K562 (cell line): ENCODE results near the gene TMC4. TPM values are rescaled to one million over a fixed set of nuclear protein-coding genes. Genes with fewer than 3 reads are reported as not detected.

ENCODE experiments used
- ATAC-seq: fragments of 200-7000 bp; cut with Tn5 transposase; 3 replicates; pipeline ENCODE4 v1.9.1; 2020; ENCODE audit warnings: moderate library complexity
- BruUV-seq: library from RNA; stranded (reverse); fragments of 400-500 nt; replicated peaks from 2 replicates; lab custom pipeline; 2021; lab: Mats Ljungman, UMichigan
- CTCF ChIA-PET: fragments of 300-600 bp; formaldehyde crosslinking; extraction: SDS; loops from one replicate; lab custom pipeline; 2021; ENCODE audit warnings: low intra/inter-chr PET ratio; lab: Yijun Ruan, JAX
- POLR2A ChIA-PET: fragments of 300-600, 350-650 bp; sonication (Branson Sonifier 250); formaldehyde crosslinking; extraction: SDS; loops from one replicate; lab custom pipeline; 2021; ENCODE audit warnings: antibody characterized with exemption, inconsistent platforms; lab: Yijun Ruan, JAX
- DNase-seq, 4 experiments: peaks; one replicate each; pipeline versions ENCODE4 v3.0.0 to v3.0.0-alpha.2; 2011 to 2018; ENCODE audit warnings: low spot score in 3 of 4, mixed read lengths in 3 of 4; ENCODE audit errors: extremely low read depth in 1 of 4
- FAIRE-seq: peaks from 2 replicates; lab custom pipeline; 2011; peaks lifted over from hg19 to GRCh38; lab: Jason Lieb, UNC
- H2AFZ ChIP-seq: 2 replicates; pipeline ENCODE4 v1.6.0; 2011; ENCODE audit warnings: low read depth, low read length, control low read depth, inconsistent platforms
- H3K27ac ChIP-seq: fragments of 200-600 bp; 3 replicates; pipeline ENCODE4 v1.8.0; 2011; ENCODE audit warnings: low read depth, mild to moderate bottlenecking, control low read depth, inconsistent platforms, low read length, moderate library complexity, mixed read lengths; ENCODE audit errors: extremely low read depth
- H3K27me3 ChIP-seq, 2 experiments: fragments of 300-600 bp in 1 of 2; 2 replicates in 1 of 2; 3 replicates in 1 of 2; pipeline versions ENCODE4 v1.6.0 to v1.8.0; 2011; ENCODE audit warnings: inconsistent platforms in 2 of 2, low read length in 2 of 2, mild to moderate bottlenecking in 1 of 2, mixed read lengths in 1 of 2, moderate library complexity in 1 of 2; ENCODE audit not compliant: control insufficient read depth in 2 of 2, insufficient read depth in 2 of 2
- H3K36me3 ChIP-seq: fragments of 300-600 bp; 3 replicates; pipeline ENCODE4 v1.8.0; 2011; ENCODE audit warnings: mild to moderate bottlenecking, low read length, inconsistent platforms; ENCODE audit not compliant: control insufficient read depth, insufficient read depth
- H3K4me1 ChIP-seq, 2 experiments: fragments of 200-600 bp in 1 of 2; replicated peaks in 1 of 2; 2 replicates in 1 of 2; 3 replicates in 1 of 2; pipeline versions ENCODE4 v1.5.1 to v1.8.0; 2011; ENCODE audit warnings: inconsistent platforms in 2 of 2, low read length in 2 of 2, mild to moderate bottlenecking in 1 of 2, mixed read lengths in 1 of 2, moderate library complexity in 1 of 2; ENCODE audit not compliant: control insufficient read depth in 2 of 2, insufficient read depth in 2 of 2
- H3K4me2 ChIP-seq: 2 replicates; pipeline ENCODE4 v1.6.1; 2011; ENCODE audit warnings: low read length, control low read depth, inconsistent platforms, mixed read lengths; ENCODE audit not compliant: insufficient read depth
- H3K4me3 ChIP-seq: fragments of 200-600 bp; sonication (generic), shearing (Covaris generic); 2 replicates; pipeline ENCODE4 v1.5.1; 2016; ENCODE audit warnings: control low read depth, inconsistent platforms
- H3K79me2 ChIP-seq: fragments of 200-600 bp; 3 replicates; pipeline ENCODE4 v1.8.0; 2011; ENCODE audit warnings: low read length, inconsistent platforms; ENCODE audit not compliant: control insufficient read depth, insufficient read depth
- H3K9ac ChIP-seq, 2 experiments: 2 replicates each; pipeline versions ENCODE4 v1.6.0 to v1.6.1; 2011; ENCODE audit warnings: low read depth in 2 of 2, low read length in 2 of 2, control low read depth in 1 of 2, inconsistent platforms in 1 of 2, mild to moderate bottlenecking in 1 of 2, mixed read lengths in 1 of 2; ENCODE audit not compliant: insufficient read depth in 1 of 2
- H3K9me1 ChIP-seq: one replicate; pipeline ENCODE4 v1.6.0; 2011; ENCODE audit warnings: inconsistent platforms, mild to moderate bottlenecking, low read length, moderate library complexity; ENCODE audit not compliant: control insufficient read depth, insufficient read depth
- H3K9me3 ChIP-seq: replicated peaks from 2 replicates; pipeline ENCODE4 v1.5.1; 2011; ENCODE audit warnings: low read depth, low read length, inconsistent platforms; ENCODE audit not compliant: control insufficient read depth, insufficient read depth
- H4K20me1 ChIP-seq: replicated peaks from 2 replicates; pipeline ENCODE4 v1.6.1; 2011; ENCODE audit warnings: low read length, inconsistent platforms, mixed read lengths; ENCODE audit not compliant: control insufficient read depth, insufficient read depth
- E2F3 ChIP-seq: fragments of 250-450 bp; sonication (Bioruptor Pico); IDR thresholded peaks from 2 replicates; pipeline ENCODE4 v1.4.0; 2020; ENCODE audit warnings: mild to moderate bottlenecking
- EP300 ChIP-seq: IDR thresholded peaks from 2 replicates; pipeline ENCODE4 v1.6.1; 2012; ENCODE audit warnings: low read length, improper control_type of control experiment
- KDM5B ChIP-seq: fragments of 200-600 bp; sonication (generic); IDR thresholded peaks from 2 replicates; pipeline ENCODE4 v1.6.1; 2012; ENCODE audit warnings: low read depth, mild to moderate bottlenecking, moderate library complexity, low read length, control low read depth, inconsistent platforms; ENCODE audit not compliant: insufficient replicate concordance
- NR2C2 ChIP-seq, 2 experiments: fragments of 200-800 bp in 1 of 2; sonication (Bioruptor generic) in 1 of 2; sonication (generic) in 1 of 2; formaldehyde crosslinking in 1 of 2; IDR thresholded peaks; 2 replicates each; pipeline versions ENCODE4 v1.6.1 to v1.8.0; 2016 to 2022; ENCODE audit warnings: mild to moderate bottlenecking in 1 of 2, missing compliant biosample characterization in 1 of 2, missing genetic modification characterization in 1 of 2, missing genetic modification reagents in 1 of 2
- POLR2AphosphoS2 ChIP-seq: IDR thresholded peaks from 2 replicates; pipeline ENCODE4 v1.6.1; 2012; ENCODE audit warnings: low read length, improper control_type of control experiment
- POLR2G ChIP-seq: fragments of 200-400 bp; formaldehyde crosslinking; IDR thresholded peaks from 2 replicates; pipeline ENCODE4 v1.6.1; 2017; ENCODE audit warnings: low read depth, mild to moderate bottlenecking, antibody characterized with exemption, low read length, moderate library complexity
- RFX7 ChIP-seq: fragments of 250-450 bp; sonication (Bioruptor Pico); IDR thresholded peaks from 2 replicates; pipeline ENCODE4 v1.5.1; 2021; ENCODE audit warnings: mild to moderate bottlenecking
- ZNF121 ChIP-seq: sonication (generic); formaldehyde crosslinking; conservative IDR thresholded peaks from 2 replicates; pipeline ENCODE4 v1.8.0; 2022; ENCODE audit warnings: missing genetic modification reagents
- WGBS: fragments of 100-300 bp; shearing (Covaris generic); methylation state at CpG from one replicate; pipeline ENCODE4 v1.1.6; 2016; ENCODE audit warnings: low coverage, mixed read lengths; ENCODE audit not compliant: insufficient coverage; ENCODE audit errors: missing lambda C conversion rate; 5-methylcytosine and 5-hydroxymethylcytosine counted together
- in situ Hi-C: fragments of 300-500 bp; cut with MboI; formaldehyde crosslinking; loops from 4 replicates; pipeline ENCODE4 v1.15.0; 2018; ENCODE audit warnings: inconsistent platforms, mixed read lengths
- intact Hi-C: fragments of 100-400 bp; cut with micrococcal nuclease; formaldehyde crosslinking; loops from 2 replicates; pipeline ENCODE4 v1.14.2; 2022
- polyA plus RNA-seq, 8 experiments: library from polyadenylated mRNA; depleted of rRNA in 4 of 8; stranded (reverse) in 5 of 8; unstranded in 3 of 8; fragments of >200 nt; fragmentation: Nextera tagmentation in 2 of 8; fragmentation: Illumina TruSeq in 1 of 8; extraction: Ambion mirVana in 2 of 8; extraction: Trizol in 1 of 8; gene quantifications; 2 replicates each; pipeline versions ENCODE4 v1.2.1 to v1.2.3, GENCODE V29; 2011 to 2014; ENCODE audit warnings: inconsistent platforms in 1 of 8, missing spikeins in 1 of 8
- total RNA-seq, 7 experiments: library from RNA; depleted of rRNA in 6 of 7; stranded (reverse); fragments of >200 nt in 6 of 7; fragmentation: Illumina TruSeq in 2 of 7; extraction: Trizol in 2 of 7; gene quantifications; 2 replicates each; pipeline versions ENCODE4 v1.2.1 to v1.2.3, GENCODE V29; 2011 to 2021; ENCODE audit warnings: low replicate concordance in 1 of 7

Gene TMC4
- total and polyA plus RNA-seq, 9 of the 15 experiments (the other 6 are each of a cell fraction or from before 2014, with no cell fraction given) = 0.12 to 0.79 (median 0.36) TPM; not detected in 2

DNA sequence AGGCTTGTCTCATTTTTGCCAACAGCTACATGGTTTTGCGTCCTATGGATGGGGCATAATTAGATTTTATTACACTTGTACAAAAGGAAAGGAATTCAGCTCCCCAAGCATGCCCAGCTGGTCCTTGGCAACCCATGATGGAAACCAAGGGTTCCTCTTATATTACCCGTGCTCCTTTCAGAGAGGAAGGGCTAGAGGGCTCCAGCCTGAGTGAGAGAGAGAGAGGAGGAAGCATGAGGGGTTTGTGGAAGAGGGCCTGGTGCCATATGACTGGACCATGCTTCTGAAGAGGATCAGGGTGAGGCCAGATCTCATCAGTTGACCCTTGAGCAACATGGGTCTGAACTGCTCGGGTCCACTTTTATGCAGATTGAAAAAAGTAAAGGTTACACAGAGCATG is 24.2 kb upstream of the TMC4 start:
- no peak overlapping the region for H3K4me3 ChIP-seq
- peaks cover 27% of the 10 kb centered on the region for H3K79me2 ChIP-seq
- FAIRE-seq (no peak), DNase-seq (no peak), ATAC-seq (no peak)
- ChIA-PET POLR2A (interaction anchor here (0.6 to 1.0 kb wide), 3 partner anchors 10 to 58 kb away, joined by 3 to 4 read pairs (median 3); no protein-coding TSS in a partner anchor), CTCF (no interaction called here)
- H4K20me1 ChIP-seq = peaks cover 14% of the 10 kb centered on the region
- no peak for TF ChIP-seq ZNF121
- no peak for TF ChIP-seq NR2C2 (CRISPR knock-in tag; IDR thresholded peaks at IDR 0.05)
- TF ChIP-seq NR2C2 (tag; IDR thresholded peaks at IDR 0.05) = no peak
- TF ChIP-seq POLR2G = no peak
- TF ChIP-seq RFX7 = no peak
- TF ChIP-seq KDM5B = no peak
- TF ChIP-seq EP300 = no peak
- TF ChIP-seq E2F3 (CRISPR knock-in tag) = no peak
- TF ChIP-seq POLR2AphosphoS2 = no peak
- in situ Hi-C loops = no loop called here
- no TSS peak for BruUV-seq
- no peak overlapping the region for H3K4me2 ChIP-seq
- H2AFZ ChIP-seq = no peak overlapping the region
- intact Hi-C loops = no loop called here
- H3K27ac ChIP-seq = no peak overlapping the region
- no peak overlapping the region for H3K9ac ChIP-seq
- H3K9me3 ChIP-seq = no peaks in the 10 kb centered on the region
- peaks cover 2 to 16% of the 10 kb centered on the region in 2 experiments; a peak in 3 of 5 replicates for H3K4me1 ChIP-seq
- 60% methylated on average over 3 of the region's 3 CpGs for WGBS
- H3K36me3 ChIP-seq = peaks cover 47% of the 10 kb centered on the region
- no peaks in the 10 kb centered on the region for H3K27me3 ChIP-seq
- H3K9me1 ChIP-seq = no peaks in the 10 kb centered on the region
